Kidney epithelial cell (primary cell): ENCODE data around the gene FBLN2. TPM values are rescaled to one million over a fixed set of nuclear protein-coding genes. Genes with fewer than 3 reads are reported as not detected.

Experiments used
- DNase-seq: peaks from one replicate; pipeline ENCODE4 v3.0.0-alpha.2; 2010; ENCODE audit warnings: low read depth
- H3K27me3 ChIP-seq: 2 replicates; pipeline ENCODE4 v1.6.0; 2011; ENCODE audit warnings: low read length; ENCODE audit not compliant: control insufficient read depth, insufficient read depth
- H3K36me3 ChIP-seq: 2 replicates; pipeline ENCODE4 v1.5.1; 2011; ENCODE audit warnings: low read length; ENCODE audit not compliant: control insufficient read depth, insufficient read depth
- H3K4me3 ChIP-seq: 2 replicates; pipeline ENCODE4 v1.5.1; 2011; ENCODE audit warnings: low read depth, mild to moderate bottlenecking, control low read depth, low read length
- total RNA-seq: library from RNA; depleted of rRNA; stranded (reverse); fragments of >200 nt; gene quantifications from 2 replicates; pipeline ENCODE4 v1.2.3, GENCODE V29; 2015
- TF ChIP-seq, protein P1 (sequence below): IDR thresholded peaks from 2 replicates; pipeline ENCODE4 v1.5.1; 2011; ENCODE audit warnings: mild to moderate bottlenecking, moderate library complexity, low read length, control low read depth, inconsistent platforms; ENCODE audit not compliant: insufficient read depth, poor library complexity, severe bottlenecking

Gene FBLN2
- total RNA-seq, 1 donor from 2014 or later = 6.7 TPM

DNA sequence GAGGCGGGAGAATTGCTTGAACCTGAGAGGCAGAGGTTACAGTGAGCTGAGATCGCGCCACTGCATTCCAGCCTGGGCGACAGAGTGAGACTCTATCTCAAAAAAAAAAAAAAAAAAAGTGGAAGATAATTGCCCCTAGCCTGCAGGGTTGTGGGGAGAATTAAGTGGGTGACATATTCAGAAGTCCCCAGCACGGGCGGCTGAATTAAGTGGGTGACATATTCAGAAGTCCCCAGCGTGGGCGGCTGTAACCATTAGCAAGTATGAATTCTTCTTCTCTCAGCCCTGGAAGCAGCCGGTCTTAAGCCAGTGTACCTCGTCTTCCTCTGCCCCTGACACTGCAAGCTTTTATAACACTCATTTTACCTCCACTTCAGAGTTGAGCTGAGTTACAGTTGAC is 44.7 kb downstream of the FBLN2 start:
- TF ChIP-seq, protein P1, sequence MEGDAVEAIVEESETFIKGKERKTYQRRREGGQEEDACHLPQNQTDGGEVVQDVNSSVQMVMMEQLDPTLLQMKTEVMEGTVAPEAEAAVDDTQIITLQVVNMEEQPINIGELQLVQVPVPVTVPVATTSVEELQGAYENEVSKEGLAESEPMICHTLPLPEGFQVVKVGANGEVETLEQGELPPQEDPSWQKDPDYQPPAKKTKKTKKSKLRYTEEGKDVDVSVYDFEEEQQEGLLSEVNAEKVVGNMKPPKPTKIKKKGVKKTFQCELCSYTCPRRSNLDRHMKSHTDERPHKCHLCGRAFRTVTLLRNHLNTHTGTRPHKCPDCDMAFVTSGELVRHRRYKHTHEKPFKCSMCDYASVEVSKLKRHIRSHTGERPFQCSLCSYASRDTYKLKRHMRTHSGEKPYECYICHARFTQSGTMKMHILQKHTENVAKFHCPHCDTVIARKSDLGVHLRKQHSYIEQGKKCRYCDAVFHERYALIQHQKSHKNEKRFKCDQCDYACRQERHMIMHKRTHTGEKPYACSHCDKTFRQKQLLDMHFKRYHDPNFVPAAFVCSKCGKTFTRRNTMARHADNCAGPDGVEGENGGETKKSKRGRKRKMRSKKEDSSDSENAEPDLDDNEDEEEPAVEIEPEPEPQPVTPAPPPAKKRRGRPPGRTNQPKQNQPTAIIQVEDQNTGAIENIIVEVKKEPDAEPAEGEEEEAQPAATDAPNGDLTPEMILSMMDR = no peak
- no peak overlapping the region for H3K4me3 ChIP-seq
- no peak for DNase-seq
- H3K27me3 ChIP-seq = peaks cover 4% of the 10 kb centered on the region
- H3K36me3 ChIP-seq = no peaks in the 10 kb centered on the region

DNA sequence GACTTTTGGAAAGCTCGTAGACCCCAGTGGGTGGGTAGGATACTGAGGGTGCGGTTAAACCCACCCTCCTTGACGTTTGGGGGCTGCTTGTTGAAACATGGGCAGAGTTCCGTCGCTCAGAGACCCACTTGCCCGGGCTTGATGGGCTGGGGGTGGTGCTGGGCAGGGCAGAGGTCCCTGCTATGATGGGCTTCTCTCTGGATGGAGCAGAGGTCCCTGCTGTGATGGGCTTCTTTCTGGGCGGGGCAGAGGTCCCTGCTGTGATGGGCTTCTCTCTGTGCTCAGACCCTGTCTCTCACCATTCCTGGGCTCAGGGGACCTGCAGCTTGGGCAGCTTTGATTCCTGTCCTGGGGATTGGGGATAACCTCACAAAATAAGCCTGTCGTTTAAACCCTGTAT is 45.2 kb downstream of the FBLN2 start:
- no peak overlapping the region for H3K4me3 ChIP-seq
- no peaks in the 10 kb centered on the region for H3K36me3 ChIP-seq
- H3K27me3 ChIP-seq = peaks cover 4% of the 10 kb centered on the region
- TF ChIP-seq, protein P1 = no peak
- DNase-seq = no peak

DNA sequence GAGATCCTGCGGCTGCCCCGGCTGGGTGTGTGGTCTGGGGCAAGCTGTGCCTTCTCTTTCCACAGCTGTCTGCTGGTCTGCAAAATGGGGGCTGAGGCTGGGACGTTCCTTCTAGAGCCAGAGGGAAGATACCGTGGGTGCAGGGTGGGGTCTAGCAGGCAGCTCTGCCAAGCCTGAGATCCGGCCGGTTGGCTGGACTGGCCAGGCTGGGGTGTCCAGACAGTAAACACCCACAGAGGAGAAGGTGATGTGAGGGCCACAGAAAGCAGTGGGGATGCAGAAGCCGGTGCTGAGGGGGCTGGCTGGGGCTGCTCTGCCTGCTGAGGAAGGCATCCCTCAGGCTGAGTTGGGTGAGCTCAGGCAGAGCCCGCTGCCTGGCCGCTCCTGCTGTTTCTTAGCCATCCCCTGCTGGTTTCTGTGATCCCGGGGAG is 46.1 kb downstream of the FBLN2 start:
- H3K27me3 ChIP-seq = peaks cover 4% of the 10 kb centered on the region
- DNase-seq = no peak
- H3K4me3 ChIP-seq = no peak overlapping the region
- no peaks in the 10 kb centered on the region for H3K36me3 ChIP-seq
- TF ChIP-seq, protein P1 = no peak

DNA sequence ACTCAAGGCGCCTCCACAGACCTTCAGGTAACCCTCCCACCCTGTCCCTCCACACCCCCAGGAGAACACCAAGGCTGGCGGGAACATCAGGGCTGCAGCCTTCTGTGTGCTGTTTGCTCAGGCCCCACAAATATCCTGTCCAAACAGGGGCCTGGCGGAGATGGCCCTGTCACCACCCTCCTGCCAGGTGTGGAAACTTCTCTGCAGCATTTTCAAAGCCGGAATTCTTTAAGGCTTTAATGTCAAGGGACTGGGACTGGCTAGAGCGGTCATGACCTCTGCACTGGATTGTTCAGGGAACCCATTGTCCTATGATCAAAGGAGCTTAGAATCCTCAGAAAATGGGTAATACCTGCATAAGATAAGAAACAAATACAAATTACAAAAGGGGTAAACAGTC is 46.6 kb downstream of the FBLN2 start:
- Histone ChIP-seq H3K27me3 (peaks cover 4% of the 10 kb centered on the region), H3K4me3 (no peak overlapping the region), H3K36me3 (no peaks in the 10 kb centered on the region)
- TF ChIP-seq, protein P1 = no peak
- DNase-seq = no peak

DNA sequence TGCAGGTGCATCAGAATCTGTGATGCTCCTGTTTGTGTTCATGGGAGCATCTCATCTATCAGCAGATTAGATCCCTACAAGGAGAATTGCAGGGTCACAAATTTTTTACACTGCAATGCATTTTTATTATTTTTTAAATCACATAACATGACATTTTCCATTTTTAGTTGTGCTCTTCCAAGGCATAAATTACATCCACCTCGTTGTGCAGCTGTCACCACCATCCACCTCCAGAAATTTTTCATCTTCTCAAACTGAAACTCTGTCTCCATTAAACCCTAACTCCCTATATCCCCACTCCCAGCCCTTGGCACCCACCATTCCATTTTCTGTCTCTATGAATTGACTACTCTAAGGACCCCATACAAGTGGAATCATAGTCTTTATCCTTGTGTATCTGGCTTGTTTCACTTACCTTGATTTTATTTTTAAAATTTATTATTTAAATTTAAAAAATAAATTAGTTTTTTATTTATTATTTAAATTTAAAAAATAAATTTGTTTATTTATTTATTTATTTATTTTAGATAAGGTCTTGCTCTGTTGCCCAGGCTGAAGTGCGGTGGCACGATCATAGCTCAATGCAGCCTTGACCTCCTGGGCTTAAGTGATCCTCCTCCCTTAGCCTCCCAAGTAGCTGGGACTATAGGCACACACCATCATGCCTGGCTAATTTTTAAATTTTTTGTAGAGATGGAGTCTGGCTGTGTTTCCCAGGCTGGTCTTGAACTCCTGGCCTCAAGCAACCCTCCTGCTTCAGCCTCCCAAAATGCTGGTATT is 47.7 kb downstream of the FBLN2 start:
- H3K4me3 ChIP-seq = no peak overlapping the region
- H3K27me3 ChIP-seq = peaks cover 4% of the 10 kb centered on the region
- H3K36me3 ChIP-seq = no peaks in the 10 kb centered on the region
- TF ChIP-seq, protein P1 = no peak
- DNase-seq = no peak

GRCh38 chr3:13597661-13598060 is 48.7 kb downstream of the FBLN2 start:
- Histone ChIP-seq H3K4me3 (no peak overlapping the region), H3K36me3 (no peaks in the 10 kb centered on the region), H3K27me3 (peaks cover 4% of the 10 kb centered on the region)
- no peak for DNase-seq
- TF ChIP-seq, protein P1 = no peak
